ENCODE measurements around the gene EXOC6. TPM values are rescaled to one million over a fixed set of nuclear protein-coding genes. Genes with fewer than 3 reads are reported as not detected.

Gene EXOC6
- total RNA-seq, 2 donors from 2014 or later, result 10.5 to 14.8 TPM

DNA sequence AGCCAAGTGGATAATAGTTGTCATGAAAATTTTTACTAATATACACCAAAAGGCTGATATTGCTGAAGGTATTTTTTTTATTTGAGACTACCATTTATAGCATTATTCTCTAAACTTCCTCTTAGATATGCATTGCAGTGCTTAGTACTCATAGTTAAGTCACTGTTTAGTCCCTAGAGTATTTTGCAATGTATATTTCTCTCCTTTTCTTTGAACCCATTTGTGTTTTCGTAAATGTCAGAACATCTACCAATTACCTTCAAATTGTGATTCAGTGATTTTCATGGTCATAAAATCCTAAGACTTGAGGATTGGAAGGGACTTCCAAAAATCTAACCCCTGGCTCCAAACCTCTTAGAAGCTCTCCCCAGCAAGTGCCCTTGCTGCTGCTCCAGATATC, 190.8 kb downstream of the EXOC6 start:
- H3K27ac Mint-ChIP-seq, result no peak overlapping the region
- H3K36me3 Mint-ChIP-seq (ENCODE audit: low read depth), result peaks cover 17% of the 10 kb centered on the region
- DNase-seq, result no peak
- no peaks in the 10 kb centered on the region for H3K27me3 Mint-ChIP-seq
- no peaks in the 10 kb centered on the region for H3K9me3 ChIP-seq (ENCODE audit: control insufficient read depth, low read length, poor library complexity, severe bottlenecking)
- H3K4me3 Mint-ChIP-seq, result no peak overlapping the region
- H3K4me1 Mint-ChIP-seq, result peaks cover 8% of the 10 kb centered on the region
- ATAC-seq, result no peak

- H3K4me1 Mint-ChIP-seq, result peaks cover 8% of the 10 kb centered on the region
- ATAC-seq (no peak), DNase-seq (no peak)
- H3K27ac Mint-ChIP-seq, result no peak overlapping the region
- no peaks in the 10 kb centered on the region for H3K27me3 Mint-ChIP-seq
- H3K4me3 Mint-ChIP-seq, result peak overlapping the region; percentile 10
- no peaks in the 10 kb centered on the region for H3K9me3 ChIP-seq (ENCODE audit: control insufficient read depth, low read length, poor library complexity, severe bottlenecking)
- peaks cover 17% of the 10 kb centered on the region for H3K36me3 Mint-ChIP-seq (ENCODE audit: low read depth)
These were observed 191.4 kb downstream of the EXOC6 start for GRCh38 chr10:93039721-93040120.

- H3K27me3 Mint-ChIP-seq, result peaks cover under 1% of the 10 kb centered on the region
- no peaks in the 10 kb centered on the region for H3K4me1 Mint-ChIP-seq
- H3K4me3 Mint-ChIP-seq, result no peak overlapping the region
- H3K36me3 Mint-ChIP-seq (ENCODE audit: low read depth), result peaks cover 4% of the 10 kb centered on the region
- H3K9me3 ChIP-seq (ENCODE audit: control insufficient read depth, low read length, poor library complexity, severe bottlenecking), result no peaks in the 10 kb centered on the region
- ATAC-seq (no peak), DNase-seq (no peak)
- no peak overlapping the region for H3K27ac Mint-ChIP-seq
These were observed 206.2 kb downstream of the EXOC6 start for GRCh38 chr10:93054486-93054885.

- peaks cover 19% of the 10 kb centered on the region for H3K27me3 Mint-ChIP-seq
- no peak overlapping the region for H3K4me3 Mint-ChIP-seq
- ATAC-seq (no peak), DNase-seq (no peak)
- H3K9me3 ChIP-seq (ENCODE audit: control insufficient read depth, low read length, poor library complexity, severe bottlenecking), result no peaks in the 10 kb centered on the region
- no peak overlapping the region for H3K27ac Mint-ChIP-seq
- H3K36me3 Mint-ChIP-seq (ENCODE audit: low read depth), result peaks cover 8% of the 10 kb centered on the region
- peaks cover 13% of the 10 kb centered on the region for H3K4me1 Mint-ChIP-seq
These were observed 209.8 kb downstream of the EXOC6 start for GRCh38 chr10:93058139-93058538.

DNA sequence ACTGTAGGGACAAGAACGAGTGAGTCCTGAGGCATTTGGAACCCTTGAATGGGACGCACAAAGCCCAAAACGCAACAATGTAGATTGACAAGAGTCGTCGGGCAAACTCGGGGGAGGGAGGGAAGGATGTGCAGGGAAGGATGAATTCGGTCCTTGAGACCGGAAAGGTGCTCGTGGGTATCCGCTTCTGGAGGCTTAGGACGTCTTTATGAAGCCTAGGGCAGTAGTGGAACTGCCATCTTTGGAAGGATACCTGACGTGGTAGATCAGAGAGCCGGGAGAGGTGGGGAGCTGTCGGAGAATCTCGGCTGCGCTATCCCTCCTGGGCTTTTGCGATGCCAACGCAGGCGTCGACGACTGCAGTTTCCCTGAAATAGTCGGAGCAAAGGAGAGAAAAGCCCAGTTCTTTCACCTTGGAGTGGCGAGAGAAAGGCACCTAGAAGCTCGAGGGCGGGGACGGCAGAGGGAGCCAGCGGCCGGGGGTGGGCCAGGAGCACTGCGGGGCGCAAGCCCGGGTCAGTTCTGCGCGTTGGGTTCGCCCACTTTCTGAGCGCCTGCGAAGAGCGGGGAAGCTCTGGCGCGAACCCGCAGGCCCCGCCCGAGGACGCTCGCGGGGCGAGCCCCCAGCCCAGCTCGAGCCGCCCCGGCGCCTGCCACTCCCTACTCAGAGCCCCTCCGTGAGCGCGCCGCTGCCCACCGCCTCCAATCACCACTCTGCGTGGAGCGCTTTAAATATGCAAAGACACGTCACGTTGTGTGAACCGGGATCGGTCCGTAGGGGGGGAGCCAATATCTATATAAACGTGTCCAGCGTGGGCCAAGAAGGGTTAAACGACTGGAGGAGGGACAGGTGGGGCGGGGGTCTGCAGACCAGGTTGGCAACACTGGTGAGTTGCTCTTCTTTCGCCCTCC, 211.9 kb downstream of the EXOC6 start, which contains the start of gene CYP26C1:
Gene CYP26C1 (plus strand): TSS at position 824 of the 912 bp plus-strand sequence. CDS start 466 bp downstream, outside the sequence.
- ATAC-seq (no peak), DNase-seq (no peak)
- no peaks in the 10 kb centered on the region for H3K9me3 ChIP-seq (ENCODE audit: control insufficient read depth, low read length, poor library complexity, severe bottlenecking)
- peaks cover 11% of the 10 kb centered on the region for H3K36me3 Mint-ChIP-seq (ENCODE audit: low read depth)
- H3K4me3 Mint-ChIP-seq, result peak within 1 kb of the TSS; percentile 84
- H3K4me1 Mint-ChIP-seq, result peaks cover 16% of the 10 kb centered on the region
- no peak within 1 kb of the TSS for H3K27ac Mint-ChIP-seq
- H3K27me3 Mint-ChIP-seq, result peaks cover 37% of the 10 kb centered on the region

- Mint-ChIP-seq H3K27ac (no peak overlapping the region), H3K36me3 (ENCODE audit: low read depth) (peaks cover 11% of the 10 kb centered on the region), H3K4me1 (peaks cover 18% of the 10 kb centered on the region), H3K27me3 (peaks cover 41% of the 10 kb centered on the region), H3K4me3 (peak overlapping the region; percentile 84)
- ATAC-seq (no peak), DNase-seq (no peak)
- no peaks in the 10 kb centered on the region for H3K9me3 ChIP-seq (ENCODE audit: control insufficient read depth, low read length, poor library complexity, severe bottlenecking)
These were observed 212.7 kb downstream of the EXOC6 start for GRCh38 chr10:93060887-93061593.

- Mint-ChIP-seq H3K4me3 (peak overlapping the region; percentile 84), H3K27ac (no peak overlapping the region), H3K27me3 (peaks cover 46% of the 10 kb centered on the region), H3K4me1 (peaks cover 19% of the 10 kb centered on the region), H3K36me3 (ENCODE audit: low read depth) (peaks cover 11% of the 10 kb centered on the region)
- DNase-seq (no peak), ATAC-seq (peak; percentile 59)
- no peaks in the 10 kb centered on the region for H3K9me3 ChIP-seq (ENCODE audit: control insufficient read depth, low read length, poor library complexity, severe bottlenecking)
These were observed 213.5 kb downstream of the EXOC6 start for GRCh38 chr10:93061594-93062513.

DNA sequence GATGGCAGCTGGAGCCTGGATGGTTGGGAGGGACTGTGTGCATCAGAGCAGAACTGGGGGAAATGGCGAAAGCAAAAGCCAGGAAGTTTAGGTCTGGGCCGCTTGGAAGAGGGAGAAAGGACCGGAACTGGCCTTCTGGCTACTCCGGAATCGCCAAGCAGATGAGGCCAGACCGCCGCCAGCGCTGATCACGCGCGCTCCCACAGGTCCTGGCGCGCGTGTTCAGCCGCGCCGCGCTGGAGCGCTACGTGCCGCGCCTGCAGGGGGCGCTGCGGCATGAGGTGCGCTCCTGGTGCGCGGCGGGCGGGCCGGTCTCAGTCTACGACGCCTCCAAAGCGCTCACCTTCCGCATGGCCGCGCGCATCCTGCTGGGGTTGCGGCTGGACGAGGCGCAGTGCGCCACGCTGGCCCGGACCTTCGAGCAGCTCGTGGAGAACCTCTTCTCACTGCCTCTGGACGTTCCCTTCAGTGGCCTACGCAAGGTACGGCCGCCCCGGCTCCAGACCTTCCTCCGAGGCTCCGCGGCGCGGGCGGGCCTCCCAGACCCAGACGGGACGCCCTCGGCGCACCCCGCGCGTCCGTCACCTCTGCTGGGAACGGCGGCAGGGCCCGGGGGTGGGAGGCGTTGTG, 214.3 kb downstream of the EXOC6 start:
- H3K36me3 Mint-ChIP-seq (ENCODE audit: low read depth), result peaks cover 16% of the 10 kb centered on the region
- ATAC-seq (peak; percentile 82), DNase-seq (peak in 1 of 3 donors; percentile 29)
- peak overlapping the region; percentile 84 for H3K4me3 Mint-ChIP-seq
- H3K27ac Mint-ChIP-seq, result no peak overlapping the region
- peaks cover 54% of the 10 kb centered on the region for H3K27me3 Mint-ChIP-seq
- peaks cover 27% of the 10 kb centered on the region for H3K4me1 Mint-ChIP-seq
- no peaks in the 10 kb centered on the region for H3K9me3 ChIP-seq (ENCODE audit: control insufficient read depth, low read length, poor library complexity, severe bottlenecking)

GRCh38 chr10:93063144-93063976, 215.0 kb downstream of the EXOC6 start:
- peaks cover 12% of the 10 kb centered on the region for H3K36me3 Mint-ChIP-seq (ENCODE audit: low read depth)
- no peak overlapping the region for H3K27ac Mint-ChIP-seq
- peaks cover 61% of the 10 kb centered on the region for H3K27me3 Mint-ChIP-seq

GRCh38 chr10:93063977-93064660, 215.8 kb downstream of the EXOC6 start:
- peak overlapping the region; percentile 80 for H3K4me3 Mint-ChIP-seq
- peaks cover 69% of the 10 kb centered on the region for H3K27me3 Mint-ChIP-seq
- peaks cover 15% of the 10 kb centered on the region for H3K36me3 Mint-ChIP-seq (ENCODE audit: low read depth)

More at GRCh38 chr10:93063144-93063976, 215.0 kb downstream of the EXOC6 start:
- peak overlapping the region; percentile 80 for H3K4me3 Mint-ChIP-seq
- DNase-seq, result no peak
- peaks cover 29% of the 10 kb centered on the region for H3K4me1 Mint-ChIP-seq
- ATAC-seq, result no peak
- H3K9me3 ChIP-seq (ENCODE audit: control insufficient read depth, low read length, poor library complexity, severe bottlenecking), result no peaks in the 10 kb centered on the region

GRCh38 chr10:93064874-93065660, 216.7 kb downstream of the EXOC6 start:
- ATAC-seq (no peak), DNase-seq (no peak)
- Mint-ChIP-seq H3K27ac (no peak overlapping the region), H3K36me3 (ENCODE audit: low read depth) (peaks cover 12% of the 10 kb centered on the region), H3K4me1 (peaks cover 30% of the 10 kb centered on the region), H3K27me3 (peaks cover 68% of the 10 kb centered on the region), H3K4me3 (peak overlapping the region; percentile 67)
- no peaks in the 10 kb centered on the region for H3K9me3 ChIP-seq (ENCODE audit: control insufficient read depth, low read length, poor library complexity, severe bottlenecking)

More at GRCh38 chr10:93063977-93064660, 215.8 kb downstream of the EXOC6 start:
- no peaks in the 10 kb centered on the region for H3K9me3 ChIP-seq (ENCODE audit: control insufficient read depth, low read length, poor library complexity, severe bottlenecking)
- H3K4me1 Mint-ChIP-seq, result peaks cover 32% of the 10 kb centered on the region
- DNase-seq (no peak), ATAC-seq (no peak)
- H3K27ac Mint-ChIP-seq, result no peak overlapping the region

All from T-helper 17 cell (primary cell).